Mucosa of gallbladder (tissue), 1 donor: ENCODE data around the gene ISG15. TPM values are rescaled to one million over a fixed set of nuclear protein-coding genes. Genes with fewer than 3 reads are reported as not detected.
"Not testable (repeated sequence)": the region's sequence is repeated elsewhere in the genome, so short reads cannot be mapped to it uniquely, and the experiment has no call there.

Experiments used
- DNase-seq: peaks from one replicate; pipeline ENCODE4 v3.0.0-alpha.2; 2020; ENCODE audit warnings: low spot score
- total RNA-seq: library from RNA; stranded (reverse); gene quantifications from one replicate; pipeline ENCODE4 v1.2.1, GENCODE V29; 2021
- donor health status: DM: no; HTN: no; CAD: no.

ISG15 gene
- total RNA-seq, 1 donor from 2014 or later = 41.5 TPM

DNA sequence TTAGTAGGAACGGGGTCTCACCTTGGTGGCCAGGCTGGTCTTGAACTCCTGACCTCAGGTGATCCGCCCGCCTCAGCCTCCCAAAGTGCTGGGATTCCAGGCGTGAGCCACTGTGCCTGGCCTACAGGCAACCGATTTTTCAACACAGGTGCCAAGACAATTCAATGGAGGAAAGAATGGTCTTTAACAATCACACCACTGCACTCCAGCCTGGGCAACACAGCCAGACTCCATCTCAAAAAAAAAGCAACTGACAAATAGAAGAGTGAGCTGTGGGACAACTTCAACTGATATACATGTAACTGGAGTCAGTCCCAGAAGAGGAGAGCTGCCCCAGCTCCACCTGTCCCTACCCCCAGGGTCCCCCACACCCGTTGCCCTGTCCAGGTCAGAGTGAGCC lies 18.8 kb upstream of the ISG15 start:
- not testable (repeated sequence) for DNase-seq

DNA sequence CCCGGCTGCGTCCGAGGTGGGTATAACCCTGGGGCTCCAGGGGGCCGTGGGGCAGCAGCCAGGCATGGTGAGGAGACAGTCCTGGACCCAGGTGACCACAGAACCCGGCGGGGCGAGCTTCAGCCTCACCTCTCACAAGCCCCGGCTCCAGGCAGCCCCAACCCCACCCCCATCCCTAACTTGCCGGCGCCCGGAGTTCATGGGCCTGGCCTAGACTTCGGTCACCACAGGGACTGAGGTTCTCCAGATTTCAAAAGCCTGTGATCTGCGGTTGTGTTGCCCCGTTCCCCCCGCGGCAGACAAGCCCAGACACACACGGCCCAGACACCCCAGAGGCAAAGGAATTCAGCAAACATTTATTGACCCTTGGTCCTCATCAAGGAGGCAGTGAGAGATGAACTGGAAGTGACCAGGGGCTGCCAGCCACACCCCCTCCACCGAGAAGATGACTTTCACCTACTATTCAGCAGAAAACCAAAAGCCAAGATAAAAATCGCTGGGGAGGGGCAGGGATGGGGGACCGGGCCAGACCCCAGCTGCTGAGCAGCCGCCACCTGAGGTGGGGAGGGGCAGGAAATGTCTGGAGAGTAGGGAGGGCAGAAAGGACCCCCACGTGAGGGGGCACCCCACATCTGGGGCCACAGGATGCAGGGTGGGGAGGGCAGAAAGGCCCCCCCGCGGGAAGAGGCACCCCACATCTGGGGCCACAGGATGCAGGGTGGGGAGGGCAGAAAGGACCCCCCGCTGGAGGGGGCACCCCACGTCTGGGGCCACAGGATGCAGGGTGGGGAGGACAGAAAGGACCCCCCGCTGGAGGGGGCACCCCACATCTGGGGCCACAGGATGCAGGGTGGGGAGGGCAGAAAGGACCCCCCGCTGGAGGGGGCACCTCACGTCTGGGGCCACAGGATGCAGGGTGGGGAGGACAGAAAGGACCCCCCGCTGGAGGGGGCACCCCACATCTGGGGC lies 17.3 kb upstream of the ISG15 start:
- DNase-seq = no peak

DNA sequence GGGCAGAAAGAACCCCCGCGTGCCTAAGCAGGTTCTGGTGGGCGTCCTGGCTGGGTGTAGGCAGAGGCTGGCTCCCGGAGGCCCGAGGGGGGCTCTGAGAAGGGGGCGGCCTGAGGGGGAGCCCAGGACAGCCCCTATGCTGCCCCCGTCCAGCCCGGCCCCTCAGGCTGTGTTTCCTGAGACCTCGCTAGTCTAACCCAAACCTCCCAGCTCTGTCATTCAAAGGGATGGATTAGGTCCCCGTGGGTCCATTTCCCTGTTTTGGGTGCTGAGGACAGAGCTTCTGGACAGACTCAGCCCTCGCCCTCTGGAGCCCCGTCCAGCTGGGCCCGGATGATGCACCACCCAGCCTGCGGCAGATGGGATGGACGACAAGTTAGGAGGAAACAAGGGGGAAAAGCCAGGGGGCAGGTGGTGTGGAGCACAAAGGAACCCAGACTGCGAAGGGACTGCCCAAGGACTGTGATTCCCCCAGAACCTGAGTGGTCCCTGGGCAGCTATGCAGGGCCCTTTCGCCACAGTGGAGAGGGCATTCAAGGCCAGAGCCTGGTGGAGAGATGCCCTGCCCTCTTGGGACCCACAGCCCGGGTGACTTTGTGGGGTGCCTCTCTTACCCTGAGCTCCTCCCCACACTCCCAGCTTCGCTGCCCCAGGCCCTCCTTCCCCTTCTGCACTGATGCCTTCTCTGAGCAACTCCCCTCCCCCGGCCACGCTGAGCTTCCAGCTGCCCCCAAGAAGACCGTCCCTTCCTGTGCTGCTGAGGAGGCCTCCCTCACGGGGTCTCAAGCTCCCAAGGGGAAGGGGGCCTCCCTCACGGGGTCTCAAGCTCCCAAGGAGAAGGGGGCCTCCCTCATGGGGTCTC lies 16.2 kb upstream of the ISG15 start:
- no peak for DNase-seq

DNA sequence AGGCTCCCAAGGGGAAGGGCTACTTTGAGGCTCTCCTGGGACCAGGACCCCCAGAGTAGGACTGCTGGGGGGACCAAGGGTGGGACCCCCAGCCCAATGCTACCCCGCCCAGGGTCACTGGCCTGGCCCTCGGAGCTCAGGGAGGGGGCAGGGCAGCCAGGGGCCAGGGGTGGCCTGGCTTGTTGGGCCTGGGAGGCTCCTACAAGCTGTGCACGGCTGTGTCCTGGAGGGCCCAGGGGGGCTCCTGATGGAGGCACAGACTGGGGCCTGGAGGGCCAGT lies 15.6 kb upstream of the ISG15 start:
- DNase-seq = no peak

DNA sequence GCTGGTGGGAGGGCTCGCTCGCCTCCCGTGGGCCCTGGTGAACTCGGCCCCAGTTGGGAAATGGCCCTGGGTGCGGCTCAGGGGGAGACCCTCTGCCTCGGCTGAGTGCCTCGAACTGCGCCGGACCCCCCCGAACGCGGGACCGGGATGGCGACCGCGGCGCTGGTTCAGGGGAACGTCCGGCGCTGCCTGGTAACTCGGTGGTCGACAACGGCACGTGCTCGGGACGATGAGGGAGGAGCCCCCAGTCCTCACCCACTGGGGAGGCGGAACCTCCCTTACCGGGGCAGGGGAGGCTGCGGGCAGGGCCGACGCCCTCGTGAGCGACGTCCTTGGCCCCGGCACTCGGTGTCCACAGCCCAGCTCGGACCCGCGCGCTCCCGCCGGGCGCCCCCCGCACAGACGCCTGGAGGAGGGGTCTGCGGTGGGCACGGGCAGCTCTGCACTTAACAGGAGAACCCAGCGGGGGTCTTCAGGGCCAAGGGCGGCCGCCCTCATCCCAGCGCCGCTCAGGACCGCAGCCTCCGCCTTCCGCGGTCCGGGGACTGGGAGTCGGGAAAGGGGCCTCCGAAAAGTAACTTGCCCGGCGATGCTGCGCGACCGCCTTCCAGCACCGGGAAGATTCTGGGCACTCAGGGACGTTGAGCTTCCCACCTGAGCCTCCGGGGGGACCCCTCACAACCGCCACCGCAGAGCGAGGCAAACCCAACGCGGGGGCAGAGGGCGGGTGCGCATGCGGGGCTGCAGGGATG lies 15.1 kb upstream of the ISG15 start:
- DNase-seq = no peak

DNA sequence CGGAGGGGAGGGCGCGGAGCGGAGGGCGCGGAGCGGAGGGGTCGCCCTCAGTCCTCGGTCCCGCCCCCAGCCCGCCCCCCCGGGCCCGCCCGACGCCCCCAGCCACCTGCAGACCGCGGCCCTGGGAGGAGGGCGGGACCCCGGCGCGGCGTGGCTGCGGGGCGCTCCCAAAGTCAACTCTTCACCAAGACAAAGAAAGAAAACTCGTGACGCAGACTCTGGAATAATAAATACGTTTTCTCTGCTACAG lies 14.6 kb upstream of the ISG15 start:
- DNase-seq = no peak

DNA sequence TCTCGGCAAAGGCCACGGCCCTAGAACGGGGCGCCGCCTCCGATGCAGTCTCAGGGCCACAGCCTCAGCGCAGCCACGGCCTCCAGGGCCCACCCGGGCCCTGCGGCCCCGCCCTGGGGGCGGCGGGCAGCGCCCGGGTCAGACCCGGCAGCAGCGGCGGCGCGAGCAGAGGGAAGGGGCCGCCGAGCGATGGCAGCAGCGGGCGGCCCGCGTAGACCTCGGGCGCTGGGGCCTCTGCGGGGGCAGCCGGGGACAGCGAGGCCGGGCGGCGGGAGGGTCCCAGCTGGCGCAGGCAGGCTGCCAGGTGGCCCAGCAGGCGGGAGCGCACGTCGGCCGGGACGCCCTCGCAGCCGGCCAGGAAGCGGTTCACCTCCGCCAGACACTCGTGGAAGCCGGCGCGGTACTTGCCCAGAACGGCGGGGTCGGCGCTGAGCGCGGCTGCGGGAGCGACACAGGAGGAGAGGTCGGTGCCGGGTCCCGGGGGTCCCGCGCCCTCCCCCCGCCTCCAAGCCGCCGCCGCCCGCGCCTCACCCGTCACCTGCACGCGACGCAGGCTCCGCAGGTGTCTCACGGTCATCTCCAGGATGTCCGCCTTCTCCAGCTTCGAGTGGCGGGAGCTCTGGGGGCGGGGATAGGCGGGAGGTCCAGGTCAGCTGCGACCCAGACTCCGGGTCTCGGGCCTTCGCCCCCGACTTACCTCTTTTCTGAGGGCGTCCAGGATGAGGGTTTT lies 14.1 kb upstream of the ISG15 start:
- no peak for DNase-seq

DNA sequence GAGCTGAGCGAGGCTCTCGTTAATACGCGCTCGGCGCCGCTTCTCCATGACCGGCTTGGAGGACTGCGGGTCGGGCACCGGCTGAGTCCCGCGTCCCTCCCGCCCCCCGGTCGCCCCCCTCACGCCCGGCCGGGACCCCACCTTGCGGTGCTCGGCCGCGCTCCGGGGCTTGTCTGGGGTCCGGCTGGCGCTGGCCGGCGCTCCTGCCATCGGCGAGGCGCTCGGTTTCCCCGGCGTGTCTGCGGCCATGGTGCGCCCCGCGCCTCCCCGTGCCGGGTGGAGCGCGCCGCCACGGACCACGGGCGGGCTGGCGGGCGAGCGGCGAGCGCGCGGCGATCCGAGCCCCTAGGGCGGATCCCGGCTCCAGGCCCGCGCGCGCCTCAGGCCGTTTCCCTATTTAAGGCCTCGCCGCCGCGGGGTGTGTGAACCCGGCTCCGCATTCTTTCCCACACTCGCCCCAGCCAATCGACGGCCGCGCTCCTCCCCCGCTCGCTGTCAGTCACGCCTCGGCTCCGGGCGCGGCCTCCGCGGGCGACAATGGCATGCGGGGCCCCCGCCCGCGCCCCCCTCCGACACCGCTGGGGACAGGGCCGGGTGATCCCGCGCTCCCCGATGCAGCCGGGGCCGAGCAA lies 13.5 kb upstream of the ISG15 start, which contains the start of gene HES4:
TSS of gene HES4 (minus strand) at position 373 of the 632 bp plus-strand sequence. CDS start at position 249, 124 bp downstream.
- DNase-seq = peak; percentile 90

DNA sequence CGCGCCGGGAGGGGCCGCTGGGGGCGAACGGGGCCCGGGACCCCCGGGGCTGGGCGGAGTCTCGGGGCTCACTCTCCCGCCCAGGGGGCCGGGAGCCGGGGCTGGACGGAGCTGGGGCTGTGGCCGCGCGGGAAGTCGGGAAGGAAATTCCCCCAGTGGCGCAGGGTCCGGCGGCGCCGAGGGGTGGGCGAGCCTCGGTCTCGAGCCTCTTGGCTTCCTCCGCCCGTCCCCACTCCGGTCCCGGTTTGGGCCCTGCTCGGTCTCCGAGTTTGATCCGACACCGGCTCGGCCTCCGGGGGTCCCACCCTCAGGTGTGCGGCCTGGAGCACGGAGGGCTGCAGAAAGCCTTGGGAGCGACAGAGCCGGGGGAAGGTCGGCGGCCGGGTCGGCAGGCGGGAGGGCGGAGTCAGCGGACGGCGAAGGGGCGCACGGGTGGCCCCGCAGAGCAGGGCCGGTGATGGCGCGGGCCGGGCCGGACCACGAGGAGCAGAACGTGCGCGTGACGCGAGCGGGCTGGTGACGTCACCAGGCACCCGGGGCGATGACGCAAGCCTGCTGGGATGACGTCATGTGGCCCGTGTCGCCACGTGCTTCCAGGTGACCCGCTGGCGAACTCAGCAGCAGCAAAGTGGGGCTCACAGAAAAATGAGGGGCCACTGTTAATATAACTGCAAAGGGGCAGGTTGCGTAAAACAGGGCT lies 12.8 kb upstream of the ISG15 start:
- peak; percentile 78 for DNase-seq

DNA sequence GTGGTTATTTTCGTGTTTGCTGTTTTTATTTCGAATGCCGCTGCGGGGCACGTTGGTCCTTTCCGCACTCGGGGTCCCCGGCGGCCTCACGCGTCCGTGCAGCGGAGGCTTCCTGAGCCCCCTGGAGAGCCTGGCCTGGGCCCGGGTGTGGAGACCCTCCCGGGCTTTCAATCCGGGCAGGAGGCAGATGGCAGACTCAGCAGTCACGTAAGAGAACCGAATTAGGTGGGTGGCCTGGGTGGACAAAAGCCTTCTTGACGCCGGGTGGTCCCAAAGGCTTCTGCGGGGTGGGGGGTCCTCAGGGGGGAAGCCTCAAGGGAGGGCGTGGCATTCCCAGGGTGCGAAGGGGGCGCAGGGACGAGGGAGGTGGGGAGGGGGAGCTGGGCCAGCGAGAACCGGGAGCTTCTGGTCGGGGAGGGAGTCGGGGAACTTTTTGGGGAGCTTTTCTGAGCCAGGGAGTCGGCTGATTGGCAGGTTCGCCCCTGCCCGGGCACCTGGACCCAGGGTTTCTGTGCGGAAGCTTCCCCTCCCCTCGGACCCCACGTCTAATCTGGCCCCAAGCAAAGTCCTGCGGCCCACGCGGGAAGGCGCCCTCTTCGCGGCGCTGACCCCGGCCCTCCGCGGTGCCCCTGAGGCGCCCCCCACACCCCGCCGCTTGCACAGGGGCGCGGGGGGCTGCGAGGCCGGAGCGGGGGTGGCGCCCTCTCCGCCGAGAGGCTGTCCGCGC lies 12.1 kb upstream of the ISG15 start:
- no peak for DNase-seq

DNA sequence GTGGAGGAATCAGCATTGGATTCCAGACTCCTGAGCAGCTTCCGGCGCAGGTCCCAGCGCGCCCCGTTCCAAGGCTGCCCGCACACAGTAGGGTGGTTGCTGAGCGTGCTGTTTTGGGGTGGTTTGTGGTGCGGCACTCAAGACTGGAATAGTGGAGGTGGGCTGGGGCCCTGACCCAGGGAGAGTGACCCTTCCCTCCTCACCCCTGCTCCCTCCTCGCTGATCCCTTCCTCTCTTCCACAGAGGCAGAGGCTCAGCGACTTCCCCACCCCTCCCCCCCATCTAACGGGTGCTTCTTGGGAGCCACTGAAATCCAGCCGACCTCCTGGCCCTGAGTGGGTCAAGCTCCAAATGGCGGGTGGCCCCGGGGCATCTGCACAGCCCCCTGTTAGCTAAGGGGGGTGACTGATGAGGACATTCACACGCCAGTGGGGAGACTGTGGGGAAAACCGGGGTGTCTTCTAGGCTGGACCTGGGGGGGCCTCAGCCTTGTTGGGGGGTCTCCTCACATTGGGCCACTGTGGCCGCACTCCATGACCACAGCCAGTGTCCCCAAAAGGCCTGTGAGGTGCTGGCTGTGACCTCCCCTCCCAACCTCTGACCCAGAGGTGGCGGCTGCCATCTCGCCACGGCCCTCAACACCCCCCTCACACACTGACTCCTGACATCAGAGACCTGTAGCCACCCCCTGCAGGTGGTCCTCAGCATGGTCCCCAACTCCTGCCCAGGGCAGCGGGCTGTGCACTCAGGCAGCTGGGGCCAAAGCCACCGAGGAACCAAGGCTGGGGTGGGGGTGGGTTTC lies 9.5 kb upstream of the ISG15 start:
- DNase-seq = no peak

DNA sequence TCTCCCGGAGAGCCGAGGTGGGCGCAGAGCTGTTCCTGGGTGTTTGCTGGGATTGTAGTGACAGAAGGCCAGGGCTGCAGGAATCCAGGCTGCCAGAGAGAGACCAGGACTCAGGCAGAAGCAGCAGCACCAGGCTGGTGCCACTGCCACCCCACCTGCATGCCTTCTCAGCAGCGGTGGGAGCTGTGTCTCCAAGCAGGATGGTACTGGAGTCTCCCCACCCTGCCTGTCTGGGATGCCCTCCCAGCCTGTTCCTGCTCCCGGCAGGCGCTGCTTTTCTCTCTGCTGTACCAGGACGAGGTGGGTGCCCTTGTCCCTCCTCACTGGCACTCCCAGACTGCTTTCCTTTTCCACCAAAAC lies 8.9 kb upstream of the ISG15 start:
- no peak for DNase-seq

DNA sequence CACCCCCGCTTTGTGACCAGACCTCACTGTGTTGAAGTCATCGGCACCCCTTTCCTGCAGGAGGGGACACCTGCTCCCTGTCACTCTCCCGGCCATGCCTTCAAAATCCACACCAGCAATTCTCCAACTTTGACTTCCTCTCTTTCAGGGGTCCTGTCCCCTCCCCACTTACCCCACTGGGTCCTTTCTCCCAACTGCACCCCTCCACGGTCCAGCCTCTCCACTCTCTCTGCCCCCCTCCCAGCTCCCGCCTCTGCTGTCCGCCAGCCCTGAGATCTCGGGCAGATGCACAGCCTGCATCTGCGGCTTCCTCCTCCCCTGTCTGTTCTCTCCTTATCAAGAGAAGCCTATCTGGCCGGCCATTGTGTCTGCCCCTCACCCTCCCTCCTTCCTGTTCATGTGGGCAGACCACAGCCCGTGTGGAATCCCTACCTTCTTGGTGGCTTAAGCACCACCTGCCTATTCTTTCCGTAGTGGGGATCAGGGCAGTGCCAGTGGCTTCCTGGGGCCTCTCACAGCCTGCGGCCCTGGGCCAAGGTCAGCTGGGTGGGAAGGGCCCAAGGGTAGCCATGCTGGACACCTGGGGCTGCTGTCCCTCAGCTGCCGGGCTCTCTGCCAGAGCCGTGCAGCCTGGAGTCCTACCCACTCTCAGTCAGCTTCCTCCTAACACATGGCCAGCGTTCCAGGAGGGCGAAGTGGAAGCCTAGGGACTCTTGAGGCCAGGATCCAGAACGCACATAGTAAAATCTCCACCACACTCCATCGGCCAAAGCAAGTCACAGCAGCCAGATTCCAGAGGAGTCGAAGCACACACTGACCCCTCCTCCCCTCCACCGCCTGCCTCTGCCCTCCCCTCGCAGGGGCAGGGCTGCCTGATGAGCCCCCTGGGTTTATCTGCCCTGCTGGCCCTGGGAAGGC lies 8.3 kb upstream of the ISG15 start:
- DNase-seq = peak; percentile 51

DNA sequence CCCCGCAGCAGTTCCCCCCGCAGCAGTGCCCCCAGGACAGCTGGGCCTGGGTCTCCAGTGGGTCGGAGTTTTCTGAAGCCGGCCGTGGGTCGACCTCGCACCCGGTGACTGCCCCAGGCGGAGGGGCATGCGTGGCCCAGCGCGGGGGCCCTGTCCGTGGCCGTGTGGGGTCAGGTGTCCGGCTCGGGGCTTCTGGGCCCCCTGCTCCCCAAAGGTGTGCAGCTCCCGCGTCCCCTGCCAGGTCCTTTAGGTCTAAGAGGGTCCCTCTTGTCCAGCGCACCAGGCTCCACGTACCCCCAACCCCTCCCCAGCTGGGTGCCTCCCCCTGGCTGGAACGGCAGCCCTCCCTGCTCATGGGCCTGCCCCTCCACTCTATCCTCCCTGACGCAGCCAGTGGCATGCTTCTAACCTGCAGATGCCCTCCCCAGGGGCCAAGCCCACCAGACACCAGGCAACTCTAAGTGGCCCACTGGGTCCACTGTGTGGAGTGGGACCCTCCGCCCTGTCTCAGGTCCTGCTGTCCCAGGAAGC lies 7.5 kb upstream of the ISG15 start:
- no peak for DNase-seq

DNA sequence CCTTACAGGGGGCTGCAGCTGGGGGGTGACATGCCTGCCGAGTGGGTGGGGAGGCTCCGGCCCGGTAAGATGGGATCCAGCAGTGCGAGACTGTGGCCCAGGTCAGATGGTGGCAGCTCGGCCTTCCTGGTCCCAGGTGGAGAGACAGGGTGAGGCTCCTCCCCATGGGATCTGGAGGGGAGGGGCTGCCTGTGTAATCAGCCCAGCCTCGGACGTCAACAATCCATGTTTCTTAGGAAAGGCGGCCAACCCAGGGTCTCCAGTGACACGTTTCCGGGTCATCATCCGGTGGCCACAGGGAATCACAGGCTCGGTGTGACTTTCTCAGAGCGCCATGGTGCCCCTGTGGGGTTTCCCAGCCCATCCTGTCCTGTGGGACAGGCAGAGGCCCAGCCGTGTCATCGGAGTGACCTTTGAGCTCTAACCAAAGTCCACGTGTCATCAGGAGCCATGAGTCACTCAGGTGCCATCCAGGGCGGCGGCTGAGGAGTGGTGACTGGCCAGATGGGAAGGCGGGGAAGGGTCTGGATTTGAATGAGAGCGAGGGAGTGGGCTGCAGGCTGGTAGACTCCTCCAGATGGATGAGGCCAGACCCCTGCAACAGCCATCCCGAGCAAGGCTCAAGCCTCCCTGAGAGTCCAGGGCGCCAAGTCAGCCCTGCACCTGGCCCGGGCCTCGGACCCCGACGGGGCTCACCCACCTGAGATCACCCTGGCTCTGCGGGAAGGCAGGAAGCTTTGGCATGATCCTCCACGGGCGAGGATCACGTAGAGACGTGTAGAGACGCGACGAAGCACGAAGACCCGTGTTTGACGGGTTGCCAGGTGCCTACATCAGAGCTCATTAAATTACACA lies 6.8 kb upstream of the ISG15 start:
- DNase-seq = peak; percentile 87

DNA sequence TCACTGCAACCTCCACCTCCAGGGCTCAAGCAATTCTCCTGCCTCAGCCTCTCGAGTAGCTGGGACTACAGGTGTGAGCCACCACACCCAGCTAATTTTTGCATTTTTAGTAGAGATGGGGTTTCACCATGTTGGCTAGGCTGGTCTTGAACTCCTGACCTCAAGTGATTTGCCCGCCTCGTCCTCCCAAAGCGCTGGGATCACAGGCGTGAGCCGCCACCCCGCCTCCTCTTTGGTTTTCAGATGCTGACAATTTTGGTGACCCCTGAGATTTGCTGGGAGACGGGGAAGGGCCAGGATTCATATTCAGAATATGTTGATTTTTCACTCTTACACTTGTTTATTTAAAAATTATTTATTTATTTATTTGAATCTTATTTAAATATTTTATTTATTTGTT lies 3.2 kb upstream of the ISG15 start:
- DNase-seq = not testable (repeated sequence)
